NCI-H2227 treated with DMSO at 0.1 percent for 48 hours (cell line): ENCODE results near the gene OR2T29.
"Not testable (repeated sequence)": the region's sequence is repeated elsewhere in the genome, so short reads cannot be mapped to it uniquely, and the experiment has no call there.

Experiments
- DNase-seq: peaks from one replicate; lab custom pipeline; 2025; lab: John Stamatoyannopoulos, UW

Gene OR2T29

GRCh38 chr1:248562672-248563071 lies at the start of gene OR2T29:
TSS of gene OR2T29 (minus strand) at chr1:248562772. CDS start at chr1:248559491, 3,281 bp downstream.
- not testable (repeated sequence) for DNase-seq

- no peak for DNase-seq
Measured at GRCh38 chr1:248611883-248612414, 49.4 kb upstream of the OR2T29 start.

- no peak for DNase-seq
Measured at GRCh38 chr1:248610301-248610700, 47.7 kb upstream of the OR2T29 start.

- no peak for DNase-seq
Measured at GRCh38 chr1:248599396-248599795, 36.8 kb upstream of the OR2T29 start.

- DNase-seq: no peak
Measured at GRCh38 chr1:248597589-248597988, 35.0 kb upstream of the OR2T29 start, which contains the start of gene OR2T10. TSS of gene OR2T10 (minus strand) at chr1:248597700. CDS start at chr1:248593768, 3,932 bp downstream.

DNA sequence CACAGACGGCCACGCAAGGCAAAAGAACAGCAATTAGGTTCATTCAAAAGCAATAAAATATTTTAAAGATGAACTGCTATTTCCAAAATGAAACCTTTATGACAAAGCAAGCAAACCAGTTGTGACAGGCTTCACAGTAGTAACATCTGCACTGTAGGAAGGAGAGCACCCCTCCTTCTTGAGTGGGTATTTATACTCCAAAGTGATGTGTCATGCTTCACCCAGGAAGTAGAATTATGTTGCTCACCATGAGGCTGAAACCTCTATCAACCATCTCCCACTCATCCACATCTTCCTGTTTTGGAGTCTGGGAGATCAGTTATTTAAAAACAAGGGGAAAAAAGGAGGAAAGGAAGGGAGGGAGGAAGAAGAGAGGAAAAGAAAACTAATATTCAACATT lies 34.0 kb upstream of the OR2T29 start:
- no peak for DNase-seq

- DNase-seq: no peak
Measured at GRCh38 chr1:248593226-248593625, 30.7 kb upstream of the OR2T29 start.

GRCh38 chr1:248592655-248593054 lies 30.1 kb upstream of the OR2T29 start:
- no peak for DNase-seq

DNA sequence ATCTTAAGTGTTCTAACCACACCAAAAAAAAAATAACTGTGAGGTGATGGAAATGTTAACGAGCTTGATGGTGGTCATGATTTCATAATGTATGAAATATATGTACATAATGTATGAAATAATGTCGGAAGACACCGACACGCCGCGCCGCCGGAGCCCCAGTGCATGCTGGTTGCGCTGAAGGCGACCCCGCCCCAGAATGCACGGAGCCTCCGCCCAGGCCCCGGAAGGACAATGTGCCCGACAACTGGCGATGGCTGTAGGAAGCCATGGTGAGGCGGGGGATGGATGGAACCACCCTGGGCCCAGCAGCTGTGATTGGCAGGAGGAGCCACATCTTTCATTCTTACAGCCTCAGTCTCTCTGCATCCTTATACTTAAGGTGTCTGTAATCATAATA lies 27.5 kb upstream of the OR2T29 start:
- DNase-seq: no peak

DNA sequence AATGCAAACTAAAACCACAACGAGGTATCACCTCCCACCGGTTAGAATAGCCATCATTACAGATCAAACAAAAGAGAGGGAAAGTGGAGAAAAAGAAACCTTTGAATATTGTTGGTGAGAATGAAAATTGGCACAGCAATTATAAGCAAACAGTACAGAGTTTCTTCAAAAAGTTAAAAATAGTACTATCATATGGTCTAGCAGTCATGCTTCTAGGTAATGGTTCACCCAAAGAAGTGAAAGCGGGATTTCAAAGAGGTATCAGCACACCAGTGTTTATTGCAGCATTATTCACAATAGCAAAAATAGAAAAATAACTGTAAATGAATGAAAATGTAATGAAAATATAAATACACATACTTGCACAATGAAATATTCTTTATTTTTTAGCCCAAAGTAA lies 26.8 kb upstream of the OR2T29 start:
- DNase-seq: no peak

DNA sequence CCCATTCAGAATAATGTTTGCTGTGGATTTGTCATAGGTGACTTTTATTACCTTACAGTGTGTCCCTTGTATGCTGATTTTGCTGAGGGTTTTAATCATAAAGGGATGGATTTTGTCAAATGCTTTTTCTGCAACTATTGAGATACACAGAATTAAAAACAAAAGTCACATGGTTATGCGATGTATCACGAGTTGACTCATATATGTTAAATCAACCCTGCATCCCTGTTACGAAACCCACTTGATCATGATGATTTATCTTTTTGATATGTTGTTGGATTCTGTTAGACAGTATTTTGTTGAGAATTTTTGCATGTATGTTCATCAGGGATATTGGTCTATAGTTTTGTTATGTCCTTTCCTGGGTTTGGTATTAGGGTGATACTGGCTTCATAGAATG lies 22.7 kb upstream of the OR2T29 start:
- no peak for DNase-seq

DNA sequence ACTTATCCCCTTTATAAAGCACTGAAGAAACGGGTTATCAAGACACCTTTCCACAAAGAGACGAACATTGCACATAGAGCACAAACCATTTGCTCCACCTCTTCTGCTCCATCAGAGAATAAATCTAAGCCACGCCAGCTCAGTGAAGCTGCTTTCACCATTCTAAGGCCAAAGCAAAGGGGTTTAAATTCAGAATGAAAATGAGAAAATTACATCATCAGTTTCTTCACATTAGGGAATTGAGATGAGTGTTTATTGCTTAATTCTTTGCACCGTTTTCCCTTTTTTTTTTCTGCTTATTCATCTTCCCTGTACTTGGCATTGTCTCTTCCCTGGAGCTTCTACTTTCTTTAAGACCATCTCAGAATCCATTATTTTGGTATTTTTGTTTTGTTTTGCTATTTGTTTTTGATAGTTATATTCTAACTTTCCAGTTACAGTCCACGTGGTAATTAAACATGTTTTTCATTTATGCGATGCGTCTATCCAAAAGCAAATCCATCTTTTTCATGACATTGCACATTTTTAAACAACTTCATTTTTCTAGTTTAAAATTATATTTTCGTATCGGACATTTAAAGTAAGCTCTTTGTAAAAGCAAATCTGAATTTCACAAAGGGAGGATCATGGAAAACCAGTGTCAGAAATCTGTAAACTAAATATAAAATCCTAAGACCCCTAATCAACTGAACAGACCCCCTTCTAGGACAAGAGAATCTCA lies 13.8 kb upstream of the OR2T29 start:
- DNase-seq: no peak

- DNase-seq: not testable (repeated sequence)
Measured at GRCh38 chr1:248574657-248575056, 12.1 kb upstream of the OR2T29 start, which contains the start of gene OR2T34. TSS of gene OR2T34 (minus strand) at chr1:248574757. CDS start at chr1:248574757, 0 bp downstream.

GRCh38 chr1:248573856-248574255 lies 11.3 kb upstream of the OR2T29 start:
- DNase-seq: not testable (repeated sequence)

DNA sequence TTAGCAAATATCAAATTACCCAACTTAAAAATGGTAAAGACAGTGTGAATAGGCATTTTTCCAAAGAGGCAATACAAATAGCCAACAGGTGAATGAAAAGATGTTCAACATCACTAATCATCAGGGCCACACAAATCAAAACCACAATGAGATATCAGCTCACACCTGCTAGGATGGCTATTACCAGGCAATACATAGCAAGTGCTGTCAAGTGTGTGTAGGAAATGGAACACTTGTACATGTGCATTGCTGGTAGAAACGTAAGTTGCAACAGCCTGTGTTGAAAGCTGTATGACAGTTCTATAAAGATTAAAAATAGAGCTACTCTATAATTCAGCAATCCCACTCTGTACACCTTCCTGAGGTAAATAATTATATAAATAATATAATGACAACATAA lies 9.5 kb upstream of the OR2T29 start:
- DNase-seq: not testable (repeated sequence)

GRCh38 chr1:248570811-248571210 lies 8.2 kb upstream of the OR2T29 start:
- DNase-seq: not testable (repeated sequence)

- DNase-seq: not testable (repeated sequence)
Measured at GRCh38 chr1:248569049-248569448, 6.5 kb upstream of the OR2T29 start.

DNA sequence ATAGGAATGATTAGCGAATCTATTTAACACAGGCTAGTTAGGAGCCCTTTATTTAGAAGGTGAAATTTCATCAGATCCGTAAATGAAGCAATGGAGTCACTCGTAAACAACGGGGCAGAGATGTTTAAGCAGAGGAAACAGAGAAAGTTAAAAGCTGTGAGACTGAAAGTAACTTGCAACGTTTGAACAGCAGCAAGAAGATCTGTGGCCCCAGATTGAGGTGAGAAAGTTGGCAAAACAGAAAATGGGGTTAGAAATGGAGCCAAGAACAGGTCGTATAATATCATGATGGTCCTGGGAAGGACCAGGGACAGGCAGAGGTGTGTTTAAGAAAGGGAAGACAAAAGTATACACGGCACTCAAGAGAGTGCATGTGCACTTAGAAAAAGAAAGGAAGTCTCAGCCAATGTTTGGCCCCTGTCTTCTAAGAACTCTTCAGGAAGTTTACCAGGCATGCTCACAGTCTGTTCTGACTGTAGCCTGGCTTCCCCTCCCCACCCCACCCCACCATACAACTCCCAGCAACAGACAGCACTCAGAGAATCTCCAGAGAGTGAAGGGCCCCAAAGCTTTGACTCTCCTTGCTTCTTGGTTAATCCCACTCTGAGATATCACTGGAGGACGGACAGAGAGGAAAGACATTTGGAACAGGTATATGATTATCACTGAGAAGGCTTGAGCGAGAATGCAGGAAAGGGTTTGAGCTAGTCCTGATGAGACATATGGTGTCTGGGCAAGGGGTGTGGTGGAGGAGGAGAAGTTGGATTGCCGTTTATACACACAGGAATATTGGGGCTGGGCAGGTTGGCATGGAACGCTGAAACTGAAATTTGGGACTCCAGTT lies 3.2 kb upstream of the OR2T29 start:
- not testable (repeated sequence) for DNase-seq

- not testable (repeated sequence) for DNase-seq
Measured at GRCh38 chr1:248551027-248551426, 11.5 kb downstream of the OR2T29 start.

DNA sequence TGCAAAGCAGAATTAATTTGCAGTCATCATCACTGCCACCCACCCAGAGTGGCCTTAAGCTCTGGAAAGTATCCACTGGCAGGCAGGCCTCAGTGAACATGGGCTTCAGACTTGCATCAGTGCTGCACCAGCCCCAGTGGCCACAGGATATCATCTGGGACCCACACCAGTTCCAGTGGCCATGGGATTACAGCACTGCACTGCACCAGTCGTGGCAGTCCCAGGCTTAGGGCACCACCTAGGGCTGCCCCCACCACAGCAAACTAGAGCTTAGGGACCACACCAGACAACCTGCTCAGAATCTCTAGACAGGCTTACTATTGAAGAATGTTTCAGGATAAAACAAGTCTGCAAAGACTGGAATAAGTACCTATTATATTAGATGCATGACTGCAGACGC lies 15.2 kb downstream of the OR2T29 start:
- DNase-seq: not testable (repeated sequence)

GRCh38 chr1:248537449-248537848 lies 25.1 kb downstream of the OR2T29 start:
- not testable (repeated sequence) for DNase-seq

GRCh38 chr1:248521856-248522255 lies 40.7 kb downstream of the OR2T29 start:
- no peak for DNase-seq

GRCh38 chr1:248510217-248510616 lies 52.4 kb downstream of the OR2T29 start:
- not testable (repeated sequence) for DNase-seq
